HepG2 (cell line): Measurements from ENCODE around the gene DDX23. TPM values are rescaled to one million over a fixed set of nuclear protein-coding genes. Genes with fewer than 3 reads are reported as not detected.
A peak's percentile ranks its signal among the peaks of the same experiment; 100 is the strongest.

ENCODE experiments used
- ADNP ChIP-seq: sonication (generic); formaldehyde crosslinking; IDR thresholded peaks from 2 replicates; pipeline ENCODE4 v1.4.0; 2020; ENCODE audit warnings: missing genetic modification reagents
- CENPT ChIP-seq: sonication (generic); formaldehyde crosslinking; IDR thresholded peaks from 2 replicates; pipeline ENCODE4 v1.8.0; 2022; ENCODE audit warnings: low read depth, mild to moderate bottlenecking, moderate library complexity, missing genetic modification reagents
- FOXA1 ChIP-seq, 2 experiments: fragments of 450-650 bp in 1 of 2; sonication (generic) in 1 of 2; formaldehyde crosslinking in 1 of 2; IDR thresholded peaks; 2 replicates each; pipeline versions ENCODE4 v1.4.0 to v1.6.1; 2016 to 2020; ENCODE audit warnings: missing genetic modification reagents in 1 of 2
- FOXK1 ChIP-seq: sonication (generic); formaldehyde crosslinking; IDR thresholded peaks from 2 replicates; pipeline ENCODE4 v1.4.0; 2020; ENCODE audit warnings: low read depth, missing genetic modification reagents, borderline replicate concordance
- HNF4A ChIP-seq: sonication (generic); formaldehyde crosslinking; IDR thresholded peaks from 2 replicates; pipeline ENCODE4 v1.4.0; 2020; ENCODE audit warnings: missing genetic modification reagents
- JUNB ChIP-seq: sonication (generic); formaldehyde crosslinking; IDR thresholded peaks from 2 replicates; pipeline ENCODE4 v1.8.0; 2022; ENCODE audit warnings: missing genetic modification reagents, mild to moderate bottlenecking, borderline replicate concordance
- JUND ChIP-seq: sonication (generic); formaldehyde crosslinking; IDR thresholded peaks from 2 replicates; pipeline ENCODE4 v1.8.0; 2022; ENCODE audit warnings: mild to moderate bottlenecking, missing genetic modification reagents
- KAT2B ChIP-seq: fragments of 150-350 bp; IDR thresholded peaks from 2 replicates; pipeline ENCODE4 v1.6.1; 2014; ENCODE audit warnings: low read depth, low read length, borderline replicate concordance
- RXRB ChIP-seq: IDR thresholded peaks from 2 replicates; pipeline ENCODE4 v1.6.1; 2016; ENCODE audit warnings: borderline replicate concordance, missing genetic modification reagents, missing compliant biosample characterization
- SAFB2 ChIP-seq: sonication (generic); formaldehyde crosslinking; IDR thresholded peaks from 2 replicates; pipeline ENCODE4 v1.5.1; 2020; ENCODE audit warnings: missing genetic modification reagents, low read depth, mild to moderate bottlenecking, borderline replicate concordance
- SMC3 ChIP-seq: IDR thresholded peaks from 2 replicates; pipeline ENCODE4 v1.6.1; 2011; ENCODE audit warnings: low read length, improper control_type of control experiment
- SNRNP70 ChIP-seq: fragments of 200-400 bp; formaldehyde crosslinking; IDR thresholded peaks from 2 replicates; pipeline ENCODE4 v1.6.1; 2017; ENCODE audit warnings: mild to moderate bottlenecking, low read depth, low read length, moderate library complexity
- TSC22D2 ChIP-seq: sonication (generic); formaldehyde crosslinking; IDR thresholded peaks from 2 replicates; pipeline ENCODE4 v1.5.1; 2020; ENCODE audit warnings: missing genetic modification reagents, mild to moderate bottlenecking, borderline replicate concordance
- ZBTB8A ChIP-seq: sonication (generic); formaldehyde crosslinking; IDR thresholded peaks from 2 replicates; pipeline ENCODE4 v1.4.0; 2020; ENCODE audit warnings: mild to moderate bottlenecking, low read depth, missing genetic modification reagents, borderline replicate concordance
- ZFP41 ChIP-seq: sonication (generic); formaldehyde crosslinking; IDR thresholded peaks from 2 replicates; pipeline ENCODE4 v1.4.0; 2020; ENCODE audit warnings: mild to moderate bottlenecking, missing genetic modification reagents, borderline replicate concordance
- ZNF136 ChIP-seq: sonication (generic); formaldehyde crosslinking; IDR thresholded peaks from 2 replicates; pipeline ENCODE4 v1.8.1; 2022; ENCODE audit warnings: low read depth, mild to moderate bottlenecking, moderate library complexity, missing genetic modification reagents
- ZNF274 ChIP-seq: sonication (generic); formaldehyde crosslinking; IDR thresholded peaks from 2 replicates; pipeline ENCODE4 v1.5.1; 2020; ENCODE audit warnings: mild to moderate bottlenecking, missing genetic modification reagents
- ZNF354B ChIP-seq: sonication (generic); formaldehyde crosslinking; IDR thresholded peaks from 2 replicates; pipeline ENCODE4 v1.8.0; 2022; ENCODE audit warnings: mild to moderate bottlenecking, missing genetic modification reagents
- polyA plus RNA-seq, 8 experiments: library from polyadenylated mRNA; depleted of rRNA in 3 of 8; stranded (reverse) in 7 of 8; unstranded in 1 of 8; fragments of >200 nt; fragmentation: Illumina TruSeq in 4 of 8; extraction: Trizol in 4 of 8; gene quantifications; 2 replicates each; pipeline versions ENCODE4 v1.2.1 to v1.2.3, GENCODE V29; 2011 to 2016; ENCODE audit warnings: low read depth in 4 of 8, missing spikeins in 1 of 8, mixed read lengths in 1 of 8; ENCODE audit not compliant: insufficient read depth in 1 of 8
- total RNA-seq, 5 experiments: library from RNA; depleted of rRNA; stranded (reverse); fragments of >200 nt; fragmentation: Illumina TruSeq; extraction: Trizol; gene quantifications; 2 replicates each; pipeline ENCODE4 v1.2.3, GENCODE V29; 2016; ENCODE audit warnings: low read depth in 1 of 5
- TF ChIP-seq, protein P1 (sequence below): sonication (generic); formaldehyde crosslinking; IDR thresholded peaks from 2 replicates; pipeline ENCODE4 v1.4.0; 2020; ENCODE audit warnings: mild to moderate bottlenecking, low read depth, missing genetic modification reagents
- TF ChIP-seq, protein P2 (sequence below): sonication (generic); formaldehyde crosslinking; IDR thresholded peaks from 2 replicates; pipeline ENCODE4 v1.5.0; 2020; ENCODE audit warnings: missing genetic modification reagents
- TF ChIP-seq, protein P3 (sequence below): sonication (generic); formaldehyde crosslinking; IDR thresholded peaks from 2 replicates; pipeline ENCODE4 v1.4.0; 2020; ENCODE audit warnings: mild to moderate bottlenecking, missing genetic modification reagents
- TF ChIP-seq, protein P4 (sequence below): sonication (generic); formaldehyde crosslinking; IDR thresholded peaks from 2 replicates; pipeline ENCODE4 v1.4.0; 2020; ENCODE audit warnings: missing genetic modification reagents, borderline replicate concordance

Gene DDX23
- total and polyA plus RNA-seq, 2 of the 13 experiments (the other 11 are each of a cell fraction or from before 2014, with no cell fraction given), result 35.7 to 90.0 TPM

DNA sequence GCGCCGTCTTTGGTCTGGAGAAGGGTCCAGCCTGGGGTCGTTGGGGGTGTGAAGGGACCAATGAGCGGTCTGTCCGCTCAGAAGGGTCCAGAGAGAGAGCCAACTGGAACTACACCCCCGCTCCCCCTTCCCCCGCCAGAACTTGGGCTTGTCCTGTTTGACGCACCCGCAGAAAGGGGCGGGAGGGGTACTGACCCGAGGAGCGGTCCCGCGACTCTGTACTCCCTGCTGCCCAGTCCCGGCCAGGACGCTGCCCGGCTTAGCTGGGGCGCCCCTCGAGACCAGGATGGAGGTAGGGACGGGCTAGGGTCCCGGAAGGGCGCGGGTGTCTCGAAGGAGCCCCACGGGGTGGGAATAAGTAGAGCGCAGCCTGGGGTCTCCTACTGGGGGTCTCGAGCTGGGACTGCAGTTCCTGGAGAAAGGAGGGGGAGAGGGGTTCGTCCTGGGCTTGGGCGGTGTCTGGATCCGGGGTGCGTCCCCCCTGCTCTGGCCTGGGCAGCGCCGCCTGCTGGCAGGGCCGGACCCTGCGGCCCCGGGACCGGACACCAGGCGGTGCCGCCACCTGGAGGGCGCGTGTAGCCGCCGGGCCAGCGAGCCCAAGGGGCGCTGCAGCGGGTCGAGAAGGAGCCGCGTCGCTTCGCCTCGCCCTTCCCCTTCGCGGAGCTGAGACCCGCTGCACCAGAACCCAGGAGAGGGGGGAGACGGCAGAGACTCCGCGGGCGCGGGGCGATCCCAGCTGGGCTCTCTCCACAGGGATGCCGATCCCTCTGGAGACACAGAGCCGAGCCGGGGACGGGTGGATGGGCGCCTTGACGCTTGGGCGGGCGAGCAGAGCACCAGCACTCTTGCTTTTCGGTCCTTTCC is 37.5 kb downstream of the DDX23 start (continued):
- no peak for TF ChIP-seq FOXA1 (IDR thresholded peaks at IDR 0.05)
- TF ChIP-seq FOXA1 (CRISPR knock-in tag; IDR thresholded peaks at IDR 0.05), result no peak
- TF ChIP-seq HNF4A (CRISPR knock-in tag), result no peak
- no peak; the same call in 1 of the 2 replicates for TF ChIP-seq SMC3
- peak; percentile 46; the same call in 1 of the 2 replicates for TF ChIP-seq ZFP41
- no peak for TF ChIP-seq ZNF354B (CRISPR knock-in tag)
- TF ChIP-seq, protein P1, sequence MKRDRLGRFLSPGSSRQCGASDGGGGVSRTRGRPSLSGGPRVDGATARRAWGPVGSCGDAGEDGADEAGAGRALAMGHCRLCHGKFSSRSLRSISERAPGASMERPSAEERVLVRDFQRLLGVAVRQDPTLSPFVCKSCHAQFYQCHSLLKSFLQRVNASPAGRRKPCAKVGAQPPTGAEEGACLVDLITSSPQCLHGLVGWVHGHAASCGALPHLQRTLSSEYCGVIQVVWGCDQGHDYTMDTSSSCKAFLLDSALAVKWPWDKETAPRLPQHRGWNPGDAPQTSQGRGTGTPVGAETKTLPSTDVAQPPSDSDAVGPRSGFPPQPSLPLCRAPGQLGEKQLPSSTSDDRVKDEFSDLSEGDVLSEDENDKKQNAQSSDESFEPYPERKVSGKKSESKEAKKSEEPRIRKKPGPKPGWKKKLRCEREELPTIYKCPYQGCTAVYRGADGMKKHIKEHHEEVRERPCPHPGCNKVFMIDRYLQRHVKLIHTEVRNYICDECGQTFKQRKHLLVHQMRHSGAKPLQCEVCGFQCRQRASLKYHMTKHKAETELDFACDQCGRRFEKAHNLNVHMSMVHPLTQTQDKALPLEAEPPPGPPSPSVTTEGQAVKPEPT, result no peak
- TF ChIP-seq, protein P2, sequence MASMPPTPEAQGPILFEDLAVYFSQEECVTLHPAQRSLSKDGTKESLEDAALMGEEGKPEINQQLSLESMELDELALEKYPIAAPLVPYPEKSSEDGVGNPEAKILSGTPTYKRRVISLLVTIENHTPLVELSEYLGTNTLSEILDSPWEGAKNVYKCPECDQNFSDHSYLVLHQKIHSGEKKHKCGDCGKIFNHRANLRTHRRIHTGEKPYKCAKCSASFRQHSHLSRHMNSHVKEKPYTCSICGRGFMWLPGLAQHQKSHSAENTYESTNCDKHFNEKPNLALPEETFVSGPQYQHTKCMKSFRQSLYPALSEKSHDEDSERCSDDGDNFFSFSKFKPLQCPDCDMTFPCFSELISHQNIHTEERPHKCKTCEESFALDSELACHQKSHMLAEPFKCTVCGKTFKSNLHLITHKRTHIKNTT (CRISPR knock-in tag), result no peak
- no peak for TF ChIP-seq KAT2B
- no peak for TF ChIP-seq ZBTB8A (CRISPR knock-in tag)
- TF ChIP-seq ZNF136 (CRISPR knock-in tag), result no peak
- TF ChIP-seq, protein P3, sequence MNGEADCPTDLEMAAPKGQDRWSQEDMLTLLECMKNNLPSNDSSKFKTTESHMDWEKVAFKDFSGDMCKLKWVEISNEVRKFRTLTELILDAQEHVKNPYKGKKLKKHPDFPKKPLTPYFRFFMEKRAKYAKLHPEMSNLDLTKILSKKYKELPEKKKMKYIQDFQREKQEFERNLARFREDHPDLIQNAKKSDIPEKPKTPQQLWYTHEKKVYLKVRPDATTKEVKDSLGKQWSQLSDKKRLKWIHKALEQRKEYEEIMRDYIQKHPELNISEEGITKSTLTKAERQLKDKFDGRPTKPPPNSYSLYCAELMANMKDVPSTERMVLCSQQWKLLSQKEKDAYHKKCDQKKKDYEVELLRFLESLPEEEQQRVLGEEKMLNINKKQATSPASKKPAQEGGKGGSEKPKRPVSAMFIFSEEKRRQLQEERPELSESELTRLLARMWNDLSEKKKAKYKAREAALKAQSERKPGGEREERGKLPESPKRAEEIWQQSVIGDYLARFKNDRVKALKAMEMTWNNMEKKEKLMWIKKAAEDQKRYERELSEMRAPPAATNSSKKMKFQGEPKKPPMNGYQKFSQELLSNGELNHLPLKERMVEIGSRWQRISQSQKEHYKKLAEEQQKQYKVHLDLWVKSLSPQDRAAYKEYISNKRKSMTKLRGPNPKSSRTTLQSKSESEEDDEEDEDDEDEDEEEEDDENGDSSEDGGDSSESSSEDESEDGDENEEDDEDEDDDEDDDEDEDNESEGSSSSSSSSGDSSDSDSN, result peak; percentile 93; the same call in 1 of the 2 replicates
- TF ChIP-seq CENPT (CRISPR knock-in tag), result no peak
- no peak for TF ChIP-seq JUND (CRISPR knock-in tag)
- TF ChIP-seq SAFB2, result no peak
- no peak for TF ChIP-seq JUNB
- no peak for TF ChIP-seq SNRNP70
- 0 out of 2 replicates have a peak, but pooled peaks have one; percentile 73 for TF ChIP-seq ADNP
- TF ChIP-seq, protein P4, sequence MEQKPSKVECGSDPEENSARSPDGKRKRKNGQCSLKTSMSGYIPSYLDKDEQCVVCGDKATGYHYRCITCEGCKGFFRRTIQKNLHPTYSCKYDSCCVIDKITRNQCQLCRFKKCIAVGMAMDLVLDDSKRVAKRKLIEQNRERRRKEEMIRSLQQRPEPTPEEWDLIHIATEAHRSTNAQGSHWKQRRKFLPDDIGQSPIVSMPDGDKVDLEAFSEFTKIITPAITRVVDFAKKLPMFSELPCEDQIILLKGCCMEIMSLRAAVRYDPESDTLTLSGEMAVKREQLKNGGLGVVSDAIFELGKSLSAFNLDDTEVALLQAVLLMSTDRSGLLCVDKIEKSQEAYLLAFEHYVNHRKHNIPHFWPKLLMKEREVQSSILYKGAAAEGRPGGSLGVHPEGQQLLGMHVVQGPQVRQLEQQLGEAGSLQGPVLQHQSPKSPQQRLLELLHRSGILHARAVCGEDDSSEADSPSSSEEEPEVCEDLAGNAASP (CRISPR knock-in tag), result no peak
- TF ChIP-seq TSC22D2 (CRISPR knock-in tag), result peak; percentile 66; the same call in 1 of the 2 replicates
- TF ChIP-seq RXRB, result no peak
- TF ChIP-seq FOXK1 (CRISPR knock-in tag), result peak; percentile 35; the same call in 1 of the 2 replicates
- no peak; the same call in 1 of the 2 replicates for TF ChIP-seq ZNF274 (CRISPR knock-in tag)
